Esophagus (tissue), 2 donors: ENCODE data around the gene FLCN. TPM values are rescaled to one million over a fixed set of nuclear protein-coding genes. Genes with fewer than 3 reads are reported as not detected.

ENCODE experiments used
- H3K27ac ChIP-seq, 2 donors: one replicate each; pipeline ENCODE4 v1.5.1; 2013; ENCODE audit warnings: low read depth in 2 of 2, mild to moderate bottlenecking in 2 of 2, inconsistent platforms in 1 of 2, low read length in 1 of 2, moderate library complexity in 1 of 2
- H3K27me3 ChIP-seq, 2 donors: one replicate each; pipeline ENCODE4 v1.6.1; 2013; ENCODE audit warnings: low read length in 2 of 2, control low read depth in 1 of 2, mild to moderate bottlenecking in 1 of 2; ENCODE audit not compliant: insufficient read depth in 2 of 2, control insufficient read depth in 1 of 2
- H3K36me3 ChIP-seq, 2 donors: one replicate each; pipeline ENCODE4 v1.6.1; 2013; ENCODE audit warnings: low read length in 1 of 2; ENCODE audit not compliant: control insufficient read depth in 2 of 2, insufficient read depth in 2 of 2
- H3K4me1 ChIP-seq, 2 donors: one replicate each; pipeline ENCODE4 v1.6.1; 2013; ENCODE audit warnings: low read length in 1 of 2; ENCODE audit not compliant: control insufficient read depth in 2 of 2, insufficient read depth in 2 of 2
- H3K4me3 ChIP-seq, 2 donors: one replicate each; pipeline ENCODE4 v1.5.1; 2013; ENCODE audit warnings: low read length in 2 of 2, mild to moderate bottlenecking in 2 of 2, low read depth in 1 of 2, moderate library complexity in 1 of 2
- H3K9me3 ChIP-seq, 2 donors: one replicate each; pipeline ENCODE4 v1.6.1; 2013; ENCODE audit warnings: mild to moderate bottlenecking in 2 of 2, low read depth in 1 of 2, low read length in 1 of 2, moderate library complexity in 1 of 2; ENCODE audit not compliant: control insufficient read depth in 2 of 2, insufficient read depth in 1 of 2
- WGBS, 2 donors: extraction: QIAGEN DNeasy Blood & Tissue Kit; methylation state at CpG; one replicate each; pipeline ENCODE4 v1.1.7; 2013; 5-methylcytosine and 5-hydroxymethylcytosine counted together
- polyA plus RNA-seq, 2 donors: library from polyadenylated mRNA; stranded (reverse); fragments of 200-250 nt; gene quantifications; one replicate each; pipeline ENCODE4 v1.2.3, GENCODE V29; 2013
- donor health status: healthy with polysubstance abuse.
- donor health status: Bipolar disorder and iron deficiency.

FLCN gene
- polyA plus RNA-seq, 2 donors, result 10.3 to 16.3 TPM

- Histone ChIP-seq H3K4me1 (peaks cover 0 to 2% of the 10 kb centered on the region in 2 donors), H3K4me3 (no peak overlapping the region), H3K27me3 (no peaks in the 10 kb centered on the region), H3K9me3 (peaks cover 0 to 2% of the 10 kb centered on the region in 2 donors), H3K36me3 (peaks cover 17 to 72% of the 10 kb centered on the region in 2 donors), H3K27ac (no peak overlapping the region)
- 89 to 93% methylated on average over 25 of the region's 25 CpGs for WGBS, 2 donors
Observed at GRCh38 chr17:17227608-17228520, 9.1 kb downstream of the FLCN start.

GRCh38 chr17:17226451-17227265 lies 10.3 kb downstream of the FLCN start:
- WGBS, 2 donors, result 93 to 95% methylated on average over 16 of the region's 16 CpGs
- Histone ChIP-seq H3K9me3 (peaks cover 0 to 2% of the 10 kb centered on the region in 2 donors), H3K27ac (no peak overlapping the region), H3K36me3 (peaks cover 24 to 72% of the 10 kb centered on the region in 2 donors), H3K4me3 (no peak overlapping the region), H3K27me3 (no peaks in the 10 kb centered on the region), H3K4me1 (peaks cover 0 to 2% of the 10 kb centered on the region in 2 donors)

GRCh38 chr17:17225901-17226300 lies 11.1 kb downstream of the FLCN start:
- no peak overlapping the region for H3K4me3 ChIP-seq
- WGBS, 2 donors, result 92 to 96% methylated on average over 10 of the region's 10 CpGs
- no peak overlapping the region for H3K27ac ChIP-seq
- no peaks in the 10 kb centered on the region for H3K27me3 ChIP-seq
- no peaks in the 10 kb centered on the region for H3K9me3 ChIP-seq
- peaks cover 24 to 70% of the 10 kb centered on the region in 2 donors for H3K36me3 ChIP-seq
- peaks cover 0 to 1% of the 10 kb centered on the region in 2 donors for H3K4me1 ChIP-seq

GRCh38 chr17:17224137-17224536 lies 12.8 kb downstream of the FLCN start:
- WGBS, 2 donors, result 87 to 88% methylated on average over 8 of the region's 8 CpGs
- Histone ChIP-seq H3K9me3 (no peaks in the 10 kb centered on the region), H3K4me3 (no peak overlapping the region), H3K4me1 (peaks cover 0 to 3% of the 10 kb centered on the region in 2 donors), H3K27me3 (no peaks in the 10 kb centered on the region), H3K27ac (no peak overlapping the region), H3K36me3 (peaks cover 24 to 68% of the 10 kb centered on the region in 2 donors)

- 95 to 97% methylated on average over 15 to 16 of the region's 16 CpGs for WGBS, 2 donors
- Histone ChIP-seq H3K4me3 (no peak overlapping the region), H3K27ac (no peak overlapping the region), H3K36me3 (peaks cover 26 to 67% of the 10 kb centered on the region in 2 donors), H3K4me1 (peaks cover 0 to 3% of the 10 kb centered on the region in 2 donors), H3K27me3 (no peaks in the 10 kb centered on the region), H3K9me3 (no peaks in the 10 kb centered on the region)
Observed at GRCh38 chr17:17223736-17224135, 13.2 kb downstream of the FLCN start.

- H3K27ac ChIP-seq, result no peak overlapping the region
- no peaks in the 10 kb centered on the region for H3K9me3 ChIP-seq
- 91 to 94% methylated on average over 22 of the region's 22 CpGs for WGBS, 2 donors
- H3K36me3 ChIP-seq, result peaks cover 38 to 65% of the 10 kb centered on the region in 2 donors
- H3K4me1 ChIP-seq, result peaks cover 0 to 3% of the 10 kb centered on the region in 2 donors
- no peak overlapping the region for H3K4me3 ChIP-seq
- H3K27me3 ChIP-seq, result no peaks in the 10 kb centered on the region
Observed at GRCh38 chr17:17221329-17221728, 15.6 kb downstream of the FLCN start.

GRCh38 chr17:17220529-17220928 lies 16.4 kb downstream of the FLCN start:
- Histone ChIP-seq H3K36me3 (peaks cover 33 to 67% of the 10 kb centered on the region in 2 donors), H3K27ac (no peak overlapping the region), H3K4me1 (peaks cover 0 to 3% of the 10 kb centered on the region in 2 donors), H3K27me3 (no peaks in the 10 kb centered on the region), H3K4me3 (no peak overlapping the region), H3K9me3 (no peaks in the 10 kb centered on the region)
- WGBS, 2 donors, result 68 to 86% methylated on average over 8 of the region's 8 CpGs

- 74 to 77% methylated on average over 3 of the region's 3 CpGs for WGBS, 2 donors
- Histone ChIP-seq H3K27ac (no peak overlapping the region), H3K4me1 (peaks cover 0 to 3% of the 10 kb centered on the region in 2 donors), H3K36me3 (peaks cover 24 to 68% of the 10 kb centered on the region in 2 donors), H3K27me3 (no peaks in the 10 kb centered on the region), H3K4me3 (no peak overlapping the region), H3K9me3 (no peaks in the 10 kb centered on the region)
Observed at GRCh38 chr17:17217995-17218394, 19.0 kb downstream of the FLCN start.

- H3K27ac ChIP-seq, result no peak overlapping the region
- H3K4me3 ChIP-seq, result no peak overlapping the region
- no peaks in the 10 kb centered on the region for H3K9me3 ChIP-seq
- H3K36me3 ChIP-seq, result peaks cover 16 to 63% of the 10 kb centered on the region in 2 donors
- peaks cover 0 to 3% of the 10 kb centered on the region in 2 donors for H3K4me1 ChIP-seq
- 83 to 90% methylated on average over 16 of the region's 16 CpGs for WGBS, 2 donors
- no peaks in the 10 kb centered on the region for H3K27me3 ChIP-seq
Observed at GRCh38 chr17:17216776-17217175, 20.2 kb downstream of the FLCN start.
